Fibroblast of skin of right quadriceps (primary cell): ENCODE data around the gene ZFP36L1.

Source experiments
- DNase-seq: peaks from one replicate; pipeline ENCODE4 v3.0.0-alpha.2; 2013

The ZFP36L1 gene

GRCh38 chr14:68794851-68795596 is 2.2 kb upstream of the ZFP36L1 start:
- peak; percentile 99 for DNase-seq

DNA sequence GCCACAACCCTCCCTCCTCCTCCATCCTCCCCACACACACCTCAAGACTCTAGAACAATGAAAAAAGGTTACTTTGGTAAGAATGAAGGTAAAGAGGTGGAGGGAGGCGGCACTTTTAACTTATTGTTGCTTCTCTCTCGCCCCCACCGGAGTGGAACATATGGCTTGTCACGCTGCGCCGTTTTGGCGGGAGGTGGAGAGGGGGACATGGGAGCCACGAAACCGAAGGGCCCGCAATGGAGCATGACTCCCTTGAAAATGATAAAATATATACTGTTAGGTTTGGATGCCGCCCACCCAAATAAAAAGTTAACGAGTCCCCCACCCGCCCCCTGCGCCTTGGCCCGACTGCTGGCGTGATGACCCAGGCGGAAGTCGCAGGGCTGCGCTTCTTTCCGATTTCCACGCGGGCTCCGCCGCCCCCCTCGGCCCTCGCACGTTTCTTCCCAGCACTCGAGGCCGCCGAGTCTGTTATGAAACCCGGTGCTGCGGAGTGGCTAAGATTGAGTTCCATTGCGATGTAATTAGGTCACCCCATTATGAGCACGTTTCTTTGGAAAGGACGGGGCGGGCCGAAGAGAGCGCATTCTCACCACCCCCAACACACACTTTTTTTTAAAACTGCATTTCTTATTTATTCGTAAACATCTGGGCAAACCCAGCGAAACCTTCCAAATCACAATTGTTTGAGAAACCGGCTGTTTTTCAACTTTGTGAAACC is 1.4 kb upstream of the ZFP36L1 start:
- DNase-seq: peak; percentile 97

GRCh38 chr14:68793734-68794129 is 865 bp upstream of the ZFP36L1 start:
- DNase-seq: no peak

GRCh38 chr14:68792678-68792978 is 239 bp downstream of the ZFP36L1 start:
- no peak for DNase-seq

GRCh38 chr14:68791902-68792677 is 777 bp downstream of the ZFP36L1 start:
- peak; percentile 11 for DNase-seq

- DNase-seq: peak; percentile 55
Measured at GRCh38 chr14:68791078-68791901, 1.6 kb downstream of the ZFP36L1 start.

- DNase-seq: peak; percentile 14
Measured at GRCh38 chr14:68790644-68791077, 2.2 kb downstream of the ZFP36L1 start.

DNA sequence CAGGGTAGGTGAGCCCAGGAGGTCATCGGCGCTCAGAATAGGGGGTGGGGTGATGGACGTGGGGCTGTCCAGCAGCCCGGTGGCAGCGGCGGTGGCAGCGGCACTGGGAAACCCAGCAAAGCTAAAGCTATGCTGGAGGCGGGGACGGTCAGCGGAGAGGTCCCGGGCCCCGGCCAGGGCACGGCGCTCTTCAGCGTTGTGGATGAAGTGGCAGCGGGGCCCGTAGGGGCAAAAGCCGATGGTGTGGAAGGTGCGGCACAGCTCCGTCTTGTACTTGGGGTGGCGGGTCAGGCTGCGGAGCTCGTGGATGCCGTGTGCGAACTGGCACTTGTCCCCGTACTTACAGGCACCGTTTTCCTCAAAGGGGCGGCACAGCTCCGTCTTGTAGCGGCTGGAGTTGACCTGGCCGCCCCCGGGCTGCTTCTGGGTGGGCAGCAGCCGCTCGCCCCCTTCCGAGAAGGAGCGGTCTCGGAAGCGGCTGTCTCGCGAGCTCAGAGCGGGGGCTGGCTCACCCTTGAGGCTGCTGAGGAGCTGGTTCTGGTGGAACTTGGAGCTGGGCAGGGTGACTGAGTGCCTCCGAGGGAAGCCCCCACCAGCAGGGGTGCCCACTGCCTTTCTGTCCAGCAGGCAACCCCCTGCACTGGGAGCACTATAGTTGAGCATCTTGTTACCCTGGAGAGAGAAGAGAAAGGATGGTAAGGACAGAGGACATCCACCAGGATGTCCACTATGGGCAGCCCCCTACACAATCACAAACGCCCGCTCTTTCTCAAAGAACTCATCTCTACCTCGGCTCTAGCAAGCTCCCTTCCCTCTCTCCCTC is 2.8 kb downstream of the ZFP36L1 start:
- peak; percentile 23 for DNase-seq

- peak; percentile 79 for DNase-seq
Measured at GRCh38 chr14:68788996-68789820, 3.7 kb downstream of the ZFP36L1 start.

DNA sequence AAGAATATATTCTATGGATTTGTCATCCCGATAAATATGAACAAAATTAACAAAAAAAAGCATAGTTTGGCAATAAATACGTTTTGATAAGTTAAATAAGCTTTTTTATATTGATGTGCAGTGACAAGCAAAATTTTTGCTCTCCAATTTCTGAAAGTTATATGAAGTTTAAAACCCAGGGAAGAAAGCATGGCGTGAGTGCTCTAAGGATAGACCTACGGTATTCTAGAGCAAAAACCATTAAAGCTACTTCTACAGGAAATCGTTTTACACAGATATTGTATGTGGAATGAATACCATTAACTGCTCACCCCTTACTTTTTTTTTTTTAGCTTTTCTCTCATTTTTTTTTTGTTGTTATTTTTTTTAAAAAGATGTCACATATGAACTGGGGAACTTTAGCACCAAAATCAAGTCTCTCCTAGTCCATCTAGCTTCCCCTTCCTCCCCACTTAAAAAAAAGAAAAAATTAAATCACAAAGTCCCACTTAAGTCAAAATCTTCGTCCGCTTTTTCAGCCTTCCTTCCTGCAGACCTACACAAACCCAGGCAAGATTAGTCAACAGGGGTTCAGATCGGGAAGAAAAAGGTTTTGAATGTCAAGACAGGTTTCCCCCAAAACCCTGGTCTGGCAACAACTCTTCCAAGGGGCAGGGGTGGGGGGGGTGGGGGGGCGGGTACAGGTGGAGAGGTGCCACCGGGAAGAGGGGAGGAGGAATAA is 4.4 kb downstream of the ZFP36L1 start:
- DNase-seq: no peak

DNA sequence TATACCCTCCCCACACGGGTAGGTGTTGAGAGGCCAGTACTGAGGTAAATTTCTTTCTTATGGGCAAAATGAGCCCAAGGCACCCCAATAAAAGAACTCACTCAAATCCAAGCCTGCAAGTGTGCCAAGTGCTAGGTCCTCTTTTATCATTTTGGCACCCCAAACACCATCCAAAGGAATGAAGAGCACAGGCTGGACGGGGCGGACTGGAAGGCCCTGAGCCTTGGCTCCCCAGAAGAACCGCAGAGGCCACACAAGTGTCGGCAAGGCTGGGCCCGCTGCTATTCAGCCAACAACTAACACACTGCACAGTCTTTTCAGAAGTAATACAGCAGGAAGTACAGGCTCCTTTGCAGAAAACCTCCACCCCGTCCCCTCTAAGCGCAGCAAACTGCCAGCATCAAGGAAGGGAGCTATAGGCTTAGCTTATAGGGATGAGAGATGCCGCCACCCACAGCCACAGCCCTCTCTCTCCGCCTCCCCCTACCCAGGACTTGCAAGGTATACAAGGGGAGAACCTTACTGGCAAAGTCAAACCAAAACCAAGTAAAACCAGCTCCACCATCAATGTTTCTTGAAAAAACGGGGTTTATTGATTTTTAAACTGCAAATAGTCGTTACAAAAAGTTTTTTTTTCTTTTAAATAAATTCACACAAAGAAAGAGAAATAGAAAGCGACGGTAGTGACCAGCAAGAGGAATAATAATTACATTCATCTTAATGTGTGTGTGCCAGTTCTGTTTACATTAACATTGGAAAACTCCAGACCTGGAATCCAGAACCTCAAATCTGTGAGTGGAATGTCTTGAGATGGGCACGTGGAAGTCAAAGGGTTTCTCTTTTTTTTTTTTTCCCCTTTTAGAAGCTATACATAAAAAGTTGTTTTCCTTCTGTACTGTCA is 5.5 kb downstream of the ZFP36L1 start:
- no peak for DNase-seq

GRCh38 chr14:68786491-68787091 is 6.3 kb downstream of the ZFP36L1 start:
- DNase-seq: peak; percentile 73

GRCh38 chr14:68785534-68786490 is 7.1 kb downstream of the ZFP36L1 start:
- DNase-seq: peak; percentile 68

GRCh38 chr14:68784978-68785533 is 7.8 kb downstream of the ZFP36L1 start:
- DNase-seq: peak; percentile 81

DNA sequence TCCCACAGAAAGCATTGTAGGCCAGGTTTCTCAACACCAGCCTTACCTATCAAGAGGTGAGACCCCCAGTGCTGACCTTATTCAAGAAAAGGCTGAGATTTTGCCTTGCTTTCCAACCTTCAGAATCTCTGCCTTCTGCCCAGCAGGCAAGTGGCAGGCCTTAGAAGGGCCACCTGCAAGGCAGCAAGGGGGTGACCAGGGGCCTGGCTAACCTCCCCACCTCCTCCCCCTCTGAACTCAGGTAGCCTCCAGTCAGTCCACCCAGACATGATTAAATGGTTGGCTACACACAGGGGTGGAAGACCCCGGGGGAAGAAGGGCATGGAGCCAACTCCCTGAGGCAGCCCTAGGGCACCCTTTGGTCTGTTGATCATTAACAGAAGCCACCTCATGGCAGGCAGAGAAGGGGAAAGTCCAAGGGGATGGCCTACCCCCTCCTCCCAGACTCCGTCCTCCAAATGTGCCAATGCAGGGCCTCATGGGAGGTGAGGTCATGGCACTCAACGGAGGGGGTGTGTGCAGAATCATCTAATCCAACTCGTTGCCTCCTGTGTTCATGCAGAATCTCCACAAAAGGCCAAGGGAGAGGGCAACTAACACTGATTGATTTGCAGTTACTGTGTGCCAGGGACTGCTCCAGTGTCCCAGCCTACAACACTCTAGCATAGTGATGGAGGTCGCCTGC is 8.5 kb downstream of the ZFP36L1 start:
- DNase-seq: peak; percentile 45

DNA sequence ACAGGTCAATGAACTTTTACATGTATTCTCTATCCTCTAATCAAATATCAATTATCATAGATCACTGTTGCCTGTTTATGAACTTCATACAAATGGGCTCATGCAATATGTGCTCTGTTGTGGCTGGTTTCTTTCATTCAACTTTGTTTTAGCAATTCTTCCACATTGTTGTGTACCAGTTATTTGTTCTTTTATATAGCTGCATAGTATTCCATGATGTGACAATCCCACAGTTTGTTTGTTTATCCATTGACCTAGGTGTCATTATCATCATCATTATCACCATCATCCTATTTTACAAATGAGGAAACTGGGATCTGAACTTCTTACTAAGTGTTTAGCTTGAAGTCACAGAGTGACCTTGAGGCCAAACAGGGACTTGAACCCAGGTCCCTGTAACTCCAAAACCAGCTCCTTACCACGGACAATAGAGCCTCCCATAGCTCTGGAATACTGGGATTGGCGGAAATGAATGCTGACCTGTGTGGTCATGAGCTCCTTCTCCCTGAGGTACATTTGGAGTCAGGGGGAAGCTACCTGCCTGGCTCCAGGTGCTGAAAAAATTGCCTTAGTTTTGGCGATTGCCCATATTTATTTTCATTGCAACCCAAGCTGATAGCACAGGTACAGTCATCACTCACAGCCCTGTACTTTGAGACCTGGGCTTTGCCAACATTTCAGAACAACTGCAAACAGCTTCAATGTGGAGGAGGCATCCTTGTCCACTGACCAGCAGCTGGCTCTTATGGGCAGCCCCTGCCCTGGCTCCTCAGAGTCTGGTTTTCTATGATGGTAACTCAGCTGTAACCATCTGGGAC is 9.2 kb downstream of the ZFP36L1 start:
- no peak for DNase-seq
